RWPE1 (cell line): ENCODE measurements around the gene HDDC2.
"Not testable (repeated sequence)": the region's sequence is repeated elsewhere in the genome, so short reads cannot be mapped to it uniquely, and the experiment has no call there.

Source experiments
- CTCF ChIA-PET: fragments of 350-600 bp; sonication (Branson Sonifier 250); formaldehyde crosslinking; extraction: SDS; loops from one replicate; lab custom pipeline; 2021; lab: Yijun Ruan, JAX
- POLR2A ChIA-PET: fragments of 400-600 bp; formaldehyde crosslinking; extraction: SDS; loops from one replicate; lab custom pipeline; 2020; ENCODE audit warnings: antibody characterized with exemption; ENCODE audit not compliant: low non-redundant PET; lab: Yijun Ruan, JAX
- DNase-seq: peaks from one replicate; pipeline ENCODE4 v3.0.0; 2012; ENCODE audit warnings: low spot score
- H3K27ac ChIP-seq: fragments of 450-650 bp; 2 replicates; pipeline ENCODE4 v1.5.1; 2017
- CTCF ChIP-seq: fragments of 450-650 bp; conservative IDR thresholded peaks from 2 replicates; pipeline ENCODE4 v1.5.1; 2017; ENCODE audit warnings: low read depth, mild to moderate bottlenecking

The HDDC2 gene

GRCh38 chr6:125293587-125293986, 8.2 kb downstream of the HDDC2 start:
- CTCF ChIA-PET = interaction anchor here (0.6 kb wide), 2 partner anchors 404 to 692 kb away, joined by 3 read pairs; no protein-coding TSS in a partner anchor
- TF ChIP-seq CTCF = no peak

GRCh38 chr6:125287718-125288117, 14.0 kb downstream of the HDDC2 start:
- CTCF ChIA-PET = no interaction called here
- no peak for TF ChIP-seq CTCF
- POLR2A ChIA-PET = no interaction called here
- H3K27ac ChIP-seq = no peak overlapping the region
- DNase-seq = no peak

More at GRCh38 chr6:125293587-125293986, 8.2 kb downstream of the HDDC2 start:
- no peak for DNase-seq
- POLR2A ChIA-PET = no interaction called here
- no peak overlapping the region for H3K27ac ChIP-seq

GRCh38 chr6:125285936-125286335, 15.8 kb downstream of the HDDC2 start:
- ChIA-PET POLR2A (no interaction called here), CTCF (no interaction called here)
- DNase-seq = no peak
- TF ChIP-seq CTCF = no peak
- no peak overlapping the region for H3K27ac ChIP-seq

GRCh38 chr6:125285353-125285752, 16.4 kb downstream of the HDDC2 start:
- no peak overlapping the region for H3K27ac ChIP-seq
- TF ChIP-seq CTCF = no peak
- CTCF ChIA-PET = no interaction called here
- no peak for DNase-seq
- POLR2A ChIA-PET = no interaction called here

- CTCF ChIA-PET = not testable (repeated sequence)
Observed at GRCh38 chr6:125282470-125282869, 19.3 kb downstream of the HDDC2 start.

GRCh38 chr6:125280370-125281035, 21.3 kb downstream of the HDDC2 start:
- H3K27ac ChIP-seq, POLR2A ChIA-PET, DNase-seq: not testable (repeated sequence)
- CTCF ChIA-PET = interaction anchor here (0.6 to 0.9 kb wide), 4 partner anchors 10 to 1214 kb away, joined by 3 read pairs; no protein-coding TSS in a partner anchor

More at GRCh38 chr6:125282470-125282869, 19.3 kb downstream of the HDDC2 start:
- H3K27ac ChIP-seq, DNase-seq: not testable (repeated sequence)
- POLR2A ChIA-PET = interaction anchor here (0.7 kb wide), 1 partner anchor 10 kb away, joined by 3 read pairs; no protein-coding TSS in a partner anchor

GRCh38 chr6:125279961-125280360, 21.8 kb downstream of the HDDC2 start:
- CTCF ChIA-PET = interaction anchor here (0.9 kb wide), 1 partner anchor 11 kb away, joined by 3 read pairs; no protein-coding TSS in a partner anchor
- DNase-seq = no peak
- POLR2A ChIA-PET = no interaction called here

More at GRCh38 chr6:125279961-125280360, 21.8 kb downstream of the HDDC2 start:
- TF ChIP-seq CTCF = no peak
- H3K27ac ChIP-seq = no peak overlapping the region
